Psoas muscle (tissue), 8 donors: Measurements from ENCODE around the gene ARFGAP1. TPM values are rescaled to one million over a fixed set of nuclear protein-coding genes. Genes with fewer than 3 reads are reported as not detected.

ENCODE experiments used
- ATAC-seq, 4 donors: fragments of 200-7000 bp; cut with Tn5 transposase; one replicate each; pipeline ENCODE4 v1.9.1; 2020; ENCODE audit warnings: moderate library complexity in 3 of 4, mild to moderate bottlenecking in 2 of 4
- DNase-seq, 2 donors: peaks; one replicate each; pipeline ENCODE4 v3.0.0-alpha.2; 2020
- H3K27ac ChIP-seq: fragments of 200-600 bp; one replicate; pipeline ENCODE4 v1.8.0; 2022
- H3K27me3 ChIP-seq, 3 donors: fragments of 200-600 bp in 1 of 3; one replicate each; pipeline versions ENCODE4 v1.6.1 to v1.8.0; 2013 to 2022; ENCODE audit warnings: low read length in 2 of 3, mild to moderate bottlenecking in 2 of 3, moderate library complexity in 1 of 3; ENCODE audit not compliant: insufficient read depth in 3 of 3
- H3K36me3 ChIP-seq, 2 donors: fragments of 200-600 bp in 1 of 2; one replicate each; pipeline versions ENCODE4 v1.6.1 to v1.8.0; 2013 to 2022; ENCODE audit warnings: low read depth in 1 of 2, mild to moderate bottlenecking in 1 of 2, moderate library complexity in 1 of 2; ENCODE audit not compliant: insufficient read depth in 1 of 2
- H3K4me1 ChIP-seq: fragments of 200-600 bp; one replicate; pipeline ENCODE4 v1.8.0; 2022
- H3K4me3 ChIP-seq: fragments of 200-600 bp; one replicate; pipeline ENCODE4 v1.8.0; 2022; ENCODE audit warnings: mild to moderate bottlenecking
- H3K9me3 ChIP-seq: fragments of 200-600 bp; one replicate; pipeline ENCODE4 v1.8.0; 2022
- CTCF ChIP-seq: fragments of 200-600 bp; IDR thresholded peaks from one replicate; pipeline ENCODE4 v1.8.0; 2022; ENCODE audit warnings: antibody characterized with exemption
- WGBS, 3 donors: extraction: QIAGEN DNeasy Blood & Tissue Kit; methylation state at CpG; one replicate each; pipeline versions ENCODE4 v1.1.6 to v1.1.7; 2013; 5-methylcytosine and 5-hydroxymethylcytosine counted together
- intact Hi-C, 2 donors: fragments of 100-400 bp; cut with DNase I; formaldehyde crosslinking; loops; one replicate each; pipeline versions ENCODE4 v1.11.0 to v1.14.2; 2022
- polyA plus RNA-seq, 3 donors: library from polyadenylated mRNA; stranded (reverse); fragments of 200-250 nt; gene quantifications; one replicate each; pipeline ENCODE4 v1.2.3, GENCODE V29; 2013
- total RNA-seq, 4 donors: library from RNA; stranded (reverse); fragmentation: NEBNext Ultra II Directional in 2 of 4; extraction: Animal tissue kit (Norgen Biotek cat#: 25700) in 2 of 4; gene quantifications; one replicate each; pipeline versions ENCODE4 v1.2.1 to v1.2.4, GENCODE V29; 2021 to 2023
- donor health status: healthy with polysubstance abuse.
- donor health status: DM: no; HTN: no; CAD: no; lungs with moderate emphysema.
- donor health status: Bipolar disorder and iron deficiency.
- donor health status: healthy.
- donor health status: DM: yes; HTN: yes; CAD: no.
- donor health status: DM: no; HTN: no; CAD: no.
- donor health status: DM: no; HTN: no; CAD: no.
- donor health status: DM: yes; HTN: yes; CAD: no.

The ARFGAP1 gene
- total and polyA plus RNA-seq, 7 donors: 19.9 to 42.2 (median 26.8) TPM

GRCh38 chr20:63261060-63261794 lies 11.4 kb upstream of the ARFGAP1 start:
- DNase-seq (no peak), ATAC-seq (no peak)
- Histone ChIP-seq H3K27ac (no peak overlapping the region), H3K27me3 (peaks cover 0 to 68% (median 6%) of the 10 kb centered on the region in 3 donors), H3K4me3 (no peak overlapping the region), H3K36me3 (no peaks in the 10 kb centered on the region), H3K4me1 (peaks cover 4% of the 10 kb centered on the region), H3K9me3 (no peaks in the 10 kb centered on the region)
- intact Hi-C loops: no loop called here
- no peak for TF ChIP-seq CTCF
- WGBS, 3 donors: 44 to 52% (median 47%) methylated on average over 25 of the region's 25 CpGs

- H3K4me3 ChIP-seq: no peak overlapping the region
- TF ChIP-seq CTCF: no peak
- H3K4me1 ChIP-seq: peaks cover 6% of the 10 kb centered on the region
- H3K27ac ChIP-seq: no peak overlapping the region
- no peaks in the 10 kb centered on the region for H3K36me3 ChIP-seq
- H3K27me3 ChIP-seq: peaks cover 0 to 64% (median 2%) of the 10 kb centered on the region in 3 donors
- intact Hi-C loops: no loop called here
- ATAC-seq (no peak), DNase-seq (no peak)
- H3K9me3 ChIP-seq: no peaks in the 10 kb centered on the region
- WGBS, 3 donors: 54 to 56% (median 54%) methylated on average over 26 to 30 of the region's 30 CpGs
Measured at GRCh38 chr20:63261795-63262528, 10.7 kb upstream of the ARFGAP1 start.

GRCh38 chr20:63262836-63263235 lies 9.8 kb upstream of the ARFGAP1 start:
- ATAC-seq (no peak), DNase-seq (no peak)
- Histone ChIP-seq H3K4me3 (no peak overlapping the region), H3K9me3 (no peaks in the 10 kb centered on the region), H3K36me3 (no peaks in the 10 kb centered on the region), H3K27me3 (peaks cover 0 to 72% (median 2%) of the 10 kb centered on the region in 3 donors), H3K4me1 (peaks cover 6% of the 10 kb centered on the region), H3K27ac (no peak overlapping the region)
- TF ChIP-seq CTCF: no peak
- 86 to 90% (median 89%) methylated on average over 9 of the region's 9 CpGs for WGBS, 3 donors
- intact Hi-C loops: no loop called here

DNA sequence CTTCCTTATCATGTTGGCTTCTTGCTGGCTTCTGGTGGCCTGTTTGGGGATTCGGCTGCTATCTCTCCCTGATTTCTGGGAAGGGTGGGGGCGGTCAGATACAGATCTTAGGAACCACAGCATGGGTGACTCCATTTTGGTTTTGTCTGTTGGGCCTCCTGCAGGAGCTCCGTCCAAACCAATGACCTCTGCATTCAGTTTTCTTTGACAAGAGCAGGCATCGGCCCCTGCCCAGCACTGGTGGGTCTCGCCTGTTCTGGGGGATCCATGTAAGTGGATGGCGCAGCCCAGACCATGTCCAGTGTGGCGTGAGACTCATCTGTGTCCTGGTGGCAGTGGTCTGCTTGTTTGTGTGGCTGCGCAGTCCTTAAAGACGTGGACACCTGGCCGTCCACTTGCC lies 8.6 kb upstream of the ARFGAP1 start:
- peaks cover 0 to 78% (median 2%) of the 10 kb centered on the region in 3 donors for H3K27me3 ChIP-seq
- peaks cover 6% of the 10 kb centered on the region for H3K4me1 ChIP-seq
- ATAC-seq: no peak

More for the DNA sequence above, 8.6 kb upstream of the ARFGAP1 start:
- DNase-seq: no peak
- intact Hi-C loops: no loop called here
- Histone ChIP-seq H3K27ac (no peak overlapping the region), H3K9me3 (no peaks in the 10 kb centered on the region), H3K36me3 (no peaks in the 10 kb centered on the region), H3K4me3 (no peak overlapping the region)
- 78 to 80% (median 79%) methylated on average over 10 of the region's 10 CpGs for whole genome bisulfite sequencing, 3 donors
- TF ChIP-seq CTCF: no peak
